A673 (cell line): Measurements from ENCODE around the gene AKAP17A. TPM values are rescaled to one million over a fixed set of nuclear protein-coding genes. Genes with fewer than 3 reads are reported as not detected.

Experiments
- BruUV-seq: library from RNA; stranded (reverse); fragments of 400-500 nt; replicated peaks from 2 replicates; lab custom pipeline; 2021; lab: Mats Ljungman, UMichigan
- CTCF ChIA-PET: fragments of 300-600 bp; sonication (Branson Sonifier 250); formaldehyde crosslinking; loops from one replicate; lab custom pipeline; 2022; ENCODE audit warnings: antibody characterized with exemption; lab: Charles Lee
- POLR2A ChIA-PET: fragments of 300-600 bp; sonication (Branson Sonifier 250); formaldehyde crosslinking; loops from one replicate; lab custom pipeline; 2022; ENCODE audit warnings: antibody characterized with exemption; ENCODE audit not compliant: low non-redundant PET; lab: Charles Lee
- DNase-seq: peaks from one replicate; pipeline ENCODE4 v3.0.0-alpha.2; 2015; ENCODE audit warnings: low spot score
- H3K27ac ChIP-seq: fragments of 200-600 bp; sonication (generic); 2 replicates; pipeline ENCODE4 v1.5.1; 2016; ENCODE audit warnings: mixed run types, low read depth, mild to moderate bottlenecking, mixed read lengths, antibody characterized with exemption, low read length; ENCODE audit not compliant: poor library complexity, severe bottlenecking
- H3K27me3 ChIP-seq: fragments of 200-600 bp; sonication (generic); replicated peaks from 2 replicates; pipeline ENCODE4 v1.6.1; 2017; ENCODE audit warnings: mixed run types, low read depth, mild to moderate bottlenecking, mixed read lengths, antibody characterized with exemption, low read length; ENCODE audit not compliant: insufficient read depth, poor library complexity
- H3K36me3 ChIP-seq: fragments of 200-600 bp; sonication (generic); 2 replicates; pipeline ENCODE4 v1.6.1; 2016; ENCODE audit warnings: mixed run types, mild to moderate bottlenecking, mixed read lengths, antibody characterized with exemption, low read length; ENCODE audit not compliant: insufficient read depth, poor library complexity, severe bottlenecking
- H3K4me1 ChIP-seq: fragments of 200-600 bp; sonication (generic); 2 replicates; pipeline ENCODE4 v1.6.1; 2017; ENCODE audit warnings: mixed run types, mild to moderate bottlenecking, mixed read lengths, antibody characterized with exemption, low read length; ENCODE audit not compliant: insufficient read depth, poor library complexity, severe bottlenecking
- H3K4me3 ChIP-seq: fragments of 200-600 bp; sonication (generic); 2 replicates; pipeline ENCODE4 v1.5.1; 2016; ENCODE audit warnings: low read depth, mixed run types, mild to moderate bottlenecking, mixed read lengths, low read length; ENCODE audit not compliant: poor library complexity, severe bottlenecking
- H3K9me3 ChIP-seq: fragments of 200-600 bp; sonication (generic); 2 replicates; pipeline ENCODE4 v1.6.1; 2016; ENCODE audit warnings: mixed run types, low read depth, mild to moderate bottlenecking, mixed read lengths, antibody characterized with exemption, low read length; ENCODE audit not compliant: poor library complexity, severe bottlenecking
- CTCF ChIP-seq: fragments of 300-800, 200-600 bp; sonication (generic); conservative IDR thresholded peaks from 2 replicates; pipeline ENCODE4 v1.5.1; 2017; ENCODE audit warnings: low read depth, mild to moderate bottlenecking, antibody characterized with exemption, low read length, moderate library complexity, mixed read lengths
- EZH2 ChIP-seq: fragments of 200-600 bp; sonication (generic); IDR thresholded peaks from 2 replicates; pipeline ENCODE4 v1.6.1; 2017; ENCODE audit warnings: borderline replicate concordance, low read depth, mild to moderate bottlenecking, mixed read lengths, antibody characterized with exemption, low read length; ENCODE audit not compliant: poor library complexity, severe bottlenecking
- intact Hi-C: fragments of 100-400 bp; cut with micrococcal nuclease; formaldehyde crosslinking; loops from one replicate; pipeline ENCODE4 v1.10.0; 2022; ENCODE audit not compliant: unreplicated experiment
- total RNA-seq: library from RNA; stranded (reverse); gene quantifications from 2 replicates; pipeline ENCODE4 v1.2.3, GENCODE V29; 2021

Gene AKAP17A
- total RNA-seq, 1 experiment from 2014 or later: 39.7 TPM

GRCh38 chrX:1599791-1600405 is 8.5 kb downstream of the AKAP17A start:
- Histone ChIP-seq H3K4me1 (no peaks in the 10 kb centered on the region), H3K27me3 (no peaks in the 10 kb centered on the region), H3K27ac (no peak overlapping the region), H3K9me3 (no peaks in the 10 kb centered on the region), H3K4me3 (no peak overlapping the region), H3K36me3 (peaks cover 73% of the 10 kb centered on the region)
- ChIA-PET CTCF (no interaction called here), POLR2A (no interaction called here)
- BruUV-seq: no TSS peak
- intact Hi-C loops: no loop called here
- no peak for DNase-seq
- TF ChIP-seq CTCF (no peak), EZH2 (no peak)

GRCh38 chrX:1600406-1601050 is 9.1 kb downstream of the AKAP17A start:
- H3K4me1 ChIP-seq: no peaks in the 10 kb centered on the region
- CTCF ChIA-PET: no interaction called here
- no peak overlapping the region for H3K27ac ChIP-seq
- no peaks in the 10 kb centered on the region for H3K27me3 ChIP-seq
- no peak overlapping the region for H3K4me3 ChIP-seq
- DNase-seq: no peak
- no peaks in the 10 kb centered on the region for H3K9me3 ChIP-seq
- POLR2A ChIA-PET: no interaction called here
- TF ChIP-seq EZH2 (no peak), CTCF (no peak)
- no TSS peak for BruUV-seq
- peaks cover 67% of the 10 kb centered on the region for H3K36me3 ChIP-seq
- intact Hi-C loops: no loop called here

- Histone ChIP-seq H3K27me3 (no peaks in the 10 kb centered on the region), H3K4me1 (no peaks in the 10 kb centered on the region), H3K4me3 (no peak overlapping the region), H3K27ac (no peak overlapping the region), H3K9me3 (no peaks in the 10 kb centered on the region), H3K36me3 (peaks cover 60% of the 10 kb centered on the region)
- DNase-seq: no peak
- POLR2A ChIA-PET: no interaction called here
- TF ChIP-seq CTCF (no peak), EZH2 (no peak)
- CTCF ChIA-PET: no interaction called here
- BruUV-seq: no TSS peak
- intact Hi-C loops: no loop called here
Measured at GRCh38 chrX:1601051-1601767, 9.8 kb downstream of the AKAP17A start.
